ENCODE measurements around the gene UBALD2. TPM values are rescaled to one million over a fixed set of nuclear protein-coding genes. Genes with fewer than 3 reads are reported as not detected.

Gene UBALD2
- total RNA-seq, 2 donors from 2014 or later: 36.0 to 46.0 TPM

DNA sequence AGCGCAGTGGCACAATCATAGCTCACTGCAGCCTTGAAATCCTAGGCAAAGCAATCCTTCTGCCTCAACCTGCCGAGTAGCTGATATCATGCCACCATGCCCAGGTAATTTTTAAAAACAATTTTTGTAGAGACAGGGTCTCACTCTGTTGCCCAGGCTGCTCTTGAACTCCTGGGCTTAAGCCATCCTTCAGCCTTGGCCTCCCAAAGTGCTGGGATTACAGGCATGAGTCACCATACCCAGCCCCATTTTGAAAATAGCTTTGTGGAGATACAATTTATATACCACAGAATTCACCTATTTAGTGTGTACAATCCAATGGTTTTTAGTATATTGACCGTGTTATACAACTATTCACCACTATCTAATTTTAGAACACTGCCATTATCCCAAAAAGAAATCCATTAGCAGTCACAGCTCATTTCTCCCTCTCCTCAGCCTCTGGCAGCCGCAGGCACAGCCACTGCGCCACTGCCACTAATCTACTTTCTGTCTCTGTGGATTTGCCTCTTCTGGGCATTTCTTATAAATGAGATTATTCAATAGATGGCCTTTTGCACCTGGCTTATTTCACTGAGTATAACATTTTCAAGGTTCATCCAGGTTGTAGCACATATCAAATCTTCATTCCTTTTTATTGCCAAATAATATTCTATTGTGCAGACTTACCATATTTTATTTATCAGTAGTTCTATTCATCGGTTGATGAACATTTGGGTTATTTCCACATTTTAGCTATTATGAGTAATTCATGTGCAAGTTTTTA, 31.4 kb upstream of the UBALD2 start:
- Mint-ChIP-seq H3K27me3 (ENCODE audit: insufficient read depth) (peaks cover 23% of the 10 kb centered on the region), H3K4me3 (no peak overlapping the region), H3K4me1 (no peaks in the 10 kb centered on the region), H3K9me3 (no peaks in the 10 kb centered on the region), H3K27ac (peak overlapping the region; percentile 72), H3K36me3 (ENCODE audit: low read depth) (no peaks in the 10 kb centered on the region)
- H3K27ac ChIP-seq (ENCODE audit: low read depth, low read length): no peak overlapping the region
- no peak overlapping the region for H3K4me3 ChIP-seq (ENCODE audit: low read length)
- H3K9me3 ChIP-seq (ENCODE audit: control insufficient read depth, low read length): no peaks in the 10 kb centered on the region
- no peak overlapping the region for H3K9ac ChIP-seq (ENCODE audit: extremely low read depth, low read length, poor library complexity, severe bottlenecking)
- no peaks in the 10 kb centered on the region for H3K4me1 ChIP-seq (ENCODE audit: control insufficient read depth, insufficient read depth, low read length)
- 96 to 97% methylated on average over 3 to 6 of the region's 6 CpGs for WGBS, 2 experiments (ENCODE audit: insufficient coverage in 1 of 2, insufficient read length in 1 of 2)
- peaks cover 33% of the 10 kb centered on the region for H3K27me3 ChIP-seq (ENCODE audit: control insufficient read depth, insufficient read depth, low read length, poor library complexity, severe bottlenecking)
- H3K36me3 ChIP-seq (ENCODE audit: control insufficient read depth, insufficient read depth, low read length): no peaks in the 10 kb centered on the region
- DNase-seq: no peak
- TF ChIP-seq, protein P1, sequence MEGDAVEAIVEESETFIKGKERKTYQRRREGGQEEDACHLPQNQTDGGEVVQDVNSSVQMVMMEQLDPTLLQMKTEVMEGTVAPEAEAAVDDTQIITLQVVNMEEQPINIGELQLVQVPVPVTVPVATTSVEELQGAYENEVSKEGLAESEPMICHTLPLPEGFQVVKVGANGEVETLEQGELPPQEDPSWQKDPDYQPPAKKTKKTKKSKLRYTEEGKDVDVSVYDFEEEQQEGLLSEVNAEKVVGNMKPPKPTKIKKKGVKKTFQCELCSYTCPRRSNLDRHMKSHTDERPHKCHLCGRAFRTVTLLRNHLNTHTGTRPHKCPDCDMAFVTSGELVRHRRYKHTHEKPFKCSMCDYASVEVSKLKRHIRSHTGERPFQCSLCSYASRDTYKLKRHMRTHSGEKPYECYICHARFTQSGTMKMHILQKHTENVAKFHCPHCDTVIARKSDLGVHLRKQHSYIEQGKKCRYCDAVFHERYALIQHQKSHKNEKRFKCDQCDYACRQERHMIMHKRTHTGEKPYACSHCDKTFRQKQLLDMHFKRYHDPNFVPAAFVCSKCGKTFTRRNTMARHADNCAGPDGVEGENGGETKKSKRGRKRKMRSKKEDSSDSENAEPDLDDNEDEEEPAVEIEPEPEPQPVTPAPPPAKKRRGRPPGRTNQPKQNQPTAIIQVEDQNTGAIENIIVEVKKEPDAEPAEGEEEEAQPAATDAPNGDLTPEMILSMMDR (conservative IDR thresholded peaks at IDR 0.05): no peak

DNA sequence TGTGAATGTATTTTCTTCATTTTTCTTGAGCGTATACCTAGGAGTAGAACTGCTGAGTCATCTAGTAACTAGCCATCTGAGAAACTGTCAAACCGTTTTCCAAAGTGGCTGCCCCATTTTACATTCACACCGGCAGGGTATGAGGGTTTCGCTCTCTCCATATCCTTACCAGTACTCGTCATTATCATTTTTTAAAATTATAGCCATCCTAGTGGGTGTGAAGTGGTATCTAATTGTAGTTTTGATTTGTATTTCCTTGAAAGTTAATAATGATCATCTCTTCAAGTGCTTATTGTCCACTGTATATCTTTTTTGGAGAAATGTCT, 30.8 kb upstream of the UBALD2 start:
- TF ChIP-seq, protein P1 (conservative IDR thresholded peaks at IDR 0.05): no peak
- 81 to 84% methylated on average over 2 to 4 of the region's 5 CpGs for WGBS, 2 experiments (ENCODE audit: insufficient coverage in 1 of 2, insufficient read length in 1 of 2)
- no peaks in the 10 kb centered on the region for H3K9me3 Mint-ChIP-seq
- Histone ChIP-seq H3K4me3 (ENCODE audit: low read length) (no peak overlapping the region), H3K27me3 (ENCODE audit: control insufficient read depth, insufficient read depth, low read length, poor library complexity, severe bottlenecking) (peaks cover 37% of the 10 kb centered on the region), H3K4me1 (ENCODE audit: control insufficient read depth, insufficient read depth, low read length) (no peaks in the 10 kb centered on the region), H3K9me3 (ENCODE audit: control insufficient read depth, low read length) (no peaks in the 10 kb centered on the region), H3K9ac (ENCODE audit: extremely low read depth, low read length, poor library complexity, severe bottlenecking) (no peak overlapping the region), H3K36me3 (ENCODE audit: control insufficient read depth, insufficient read depth, low read length) (no peaks in the 10 kb centered on the region), H3K27ac (ENCODE audit: low read depth, low read length) (no peak overlapping the region)
- no peaks in the 10 kb centered on the region for H3K36me3 Mint-ChIP-seq (ENCODE audit: low read depth)
- no peak for DNase-seq
- no peaks in the 10 kb centered on the region for H3K4me1 Mint-ChIP-seq
- H3K27ac Mint-ChIP-seq: no peak overlapping the region
- H3K4me3 Mint-ChIP-seq: no peak overlapping the region
- H3K27me3 Mint-ChIP-seq (ENCODE audit: insufficient read depth): peaks cover 26% of the 10 kb centered on the region

DNA sequence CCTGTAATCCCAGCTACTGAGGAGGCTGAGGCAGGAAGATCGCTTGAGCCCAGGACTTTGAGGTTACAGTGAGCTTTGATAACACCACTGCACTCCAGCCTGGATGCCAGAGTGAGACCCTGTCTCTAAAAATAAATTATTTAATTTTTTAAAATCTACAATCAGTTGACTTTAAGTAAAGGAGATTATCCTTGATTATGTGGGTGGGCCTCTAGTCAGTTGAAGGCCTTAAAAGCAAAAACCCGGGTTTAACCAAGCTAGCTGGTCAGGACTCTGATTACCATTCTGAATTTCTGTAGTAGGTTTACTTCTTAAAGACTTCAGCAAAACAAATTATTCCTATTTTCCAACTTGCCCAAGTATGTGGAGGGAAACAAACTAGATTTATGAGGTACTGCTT, 29.3 kb upstream of the UBALD2 start:
- WGBS, 2 experiments (ENCODE audit: insufficient coverage in 1 of 2, insufficient read length in 1 of 2): 98 to 100% methylated on average over 2 of the region's 2 CpGs
- TF ChIP-seq, protein P1 (conservative IDR thresholded peaks at IDR 0.05): no peak

More for the DNA sequence above, 29.3 kb upstream of the UBALD2 start:
- H3K27me3 Mint-ChIP-seq (ENCODE audit: insufficient read depth): peaks cover 29% of the 10 kb centered on the region
- Histone ChIP-seq H3K9me3 (ENCODE audit: control insufficient read depth, low read length) (no peaks in the 10 kb centered on the region), H3K36me3 (ENCODE audit: control insufficient read depth, insufficient read depth, low read length) (no peaks in the 10 kb centered on the region), H3K27me3 (ENCODE audit: control insufficient read depth, insufficient read depth, low read length, poor library complexity, severe bottlenecking) (peaks cover 36% of the 10 kb centered on the region), H3K4me3 (ENCODE audit: low read length) (no peak overlapping the region), H3K9ac (ENCODE audit: extremely low read depth, low read length, poor library complexity, severe bottlenecking) (no peak overlapping the region), H3K4me1 (ENCODE audit: control insufficient read depth, insufficient read depth, low read length) (no peaks in the 10 kb centered on the region), H3K27ac (ENCODE audit: low read depth, low read length) (no peak overlapping the region)
- no peaks in the 10 kb centered on the region for H3K36me3 Mint-ChIP-seq (ENCODE audit: low read depth)
- H3K4me3 Mint-ChIP-seq: no peak overlapping the region
- peaks cover under 1% of the 10 kb centered on the region for H3K4me1 Mint-ChIP-seq
- H3K27ac Mint-ChIP-seq: no peak overlapping the region
- H3K9me3 Mint-ChIP-seq: no peaks in the 10 kb centered on the region
- DNase-seq: no peak

Data from endodermal cell (in vitro differentiated cells).